ENCODE measurements around the gene PTH2R. TPM values are rescaled to one million over a fixed set of nuclear protein-coding genes. Genes with fewer than 3 reads are reported as not detected.

PTH2R gene
- total RNA-seq, 1 experiment from 2014 or later = not detected

GRCh38 chr2:208493186-208493585, 86.6 kb downstream of the PTH2R start:
- H3F3A ChIP-seq (ENCODE audit: insufficient read depth, low read depth) = no peaks in the 10 kb centered on the region
- BruUV-seq (replicated peaks) = no TSS peak
- CTCF ChIA-PET = no interaction called here

GRCh38 chr2:208496129-208496528, 89.5 kb downstream of the PTH2R start:
- BruUV-seq (replicated peaks) = no TSS peak
- no peaks in the 10 kb centered on the region for H3K27me3 ChIP-seq (ENCODE audit: insufficient read depth, low read depth)
- intact Hi-C loops (cut with micrococcal nuclease; ENCODE audit: unreplicated experiment) = no loop called here

More at GRCh38 chr2:208493186-208493585, 86.6 kb downstream of the PTH2R start:
- H3K4me2 ChIP-seq = no peak overlapping the region
- no peaks in the 10 kb centered on the region for H3K79me2 ChIP-seq (ENCODE audit: low read depth)
- H3K4me1 ChIP-seq (replicated peaks; ENCODE audit: insufficient read depth) = no peaks in the 10 kb centered on the region
- H3K4me3 ChIP-seq = no peak overlapping the region
- no peaks in the 10 kb centered on the region for H3K36me3 ChIP-seq (ENCODE audit: low read depth)
- no peak overlapping the region for H2AFZ ChIP-seq
- no peak for DNase-seq
- no peaks in the 10 kb centered on the region for H3K27me3 ChIP-seq (ENCODE audit: insufficient read depth, low read depth)
- TF ChIP-seq CTCF (conservative IDR thresholded peaks at IDR 0.05) (no peak), EZH2 (IDR thresholded peaks at IDR 0.05; ENCODE audit: low read depth) (no peak)
- H3K27ac ChIP-seq = no peak overlapping the region
- POLR2A ChIA-PET (ENCODE audit: unreplicated experiment) = no interaction called here
- no peaks in the 10 kb centered on the region for H4K20me1 ChIP-seq (ENCODE audit: insufficient read depth)
- no peaks in the 10 kb centered on the region for H3K9me2 ChIP-seq (ENCODE audit: insufficient read depth)
- intact Hi-C loops (cut with micrococcal nuclease; ENCODE audit: unreplicated experiment) = no loop called here
- H3K9me3 ChIP-seq (ENCODE audit: insufficient read depth, low read depth) = no peaks in the 10 kb centered on the region

GRCh38 chr2:208501206-208501605, 94.6 kb downstream of the PTH2R start:
- CTCF ChIA-PET = no interaction called here
- intact Hi-C loops (cut with micrococcal nuclease; ENCODE audit: unreplicated experiment) = no loop called here
- POLR2A ChIA-PET (ENCODE audit: unreplicated experiment) = interaction anchor here (0.8 kb wide), 1 partner anchor 1667 kb away, joined by 5 read pairs; no protein-coding TSS in a partner anchor
- no peaks in the 10 kb centered on the region for H3K4me1 ChIP-seq (replicated peaks; ENCODE audit: insufficient read depth)
- H3K4me2 ChIP-seq = no peak overlapping the region
- H3K27me3 ChIP-seq (ENCODE audit: insufficient read depth, low read depth) = no peaks in the 10 kb centered on the region
- H3K36me3 ChIP-seq (ENCODE audit: low read depth) = no peaks in the 10 kb centered on the region
- H3K9me2 ChIP-seq (ENCODE audit: insufficient read depth) = no peaks in the 10 kb centered on the region
- H4K20me1 ChIP-seq (ENCODE audit: insufficient read depth) = no peaks in the 10 kb centered on the region
- no peak for TF ChIP-seq EZH2 (IDR thresholded peaks at IDR 0.05; ENCODE audit: low read depth)
- TF ChIP-seq CTCF (conservative IDR thresholded peaks at IDR 0.05) = no peak
- H3K79me2 ChIP-seq (ENCODE audit: low read depth) = no peaks in the 10 kb centered on the region
- no peak overlapping the region for H3K4me3 ChIP-seq
- H2AFZ ChIP-seq = no peak overlapping the region
- H3F3A ChIP-seq (ENCODE audit: insufficient read depth, low read depth) = no peaks in the 10 kb centered on the region
- no TSS peak for BruUV-seq (replicated peaks)
- DNase-seq = no peak
- no peaks in the 10 kb centered on the region for H3K9me3 ChIP-seq (ENCODE audit: insufficient read depth, low read depth)
- H3K27ac ChIP-seq = no peak overlapping the region

More at GRCh38 chr2:208496129-208496528, 89.5 kb downstream of the PTH2R start:
- no peaks in the 10 kb centered on the region for H3K4me1 ChIP-seq (replicated peaks; ENCODE audit: insufficient read depth)
- no peak for TF ChIP-seq CTCF (conservative IDR thresholded peaks at IDR 0.05)
- no peak overlapping the region for H3K4me2 ChIP-seq
- no peak overlapping the region for H3K27ac ChIP-seq
- no peaks in the 10 kb centered on the region for H3K79me2 ChIP-seq (ENCODE audit: low read depth)
- POLR2A ChIA-PET (ENCODE audit: unreplicated experiment) = no interaction called here
- CTCF ChIA-PET = no interaction called here
- no peaks in the 10 kb centered on the region for H3K9me2 ChIP-seq (ENCODE audit: insufficient read depth)
- no peaks in the 10 kb centered on the region for H4K20me1 ChIP-seq (ENCODE audit: insufficient read depth)
- H3F3A ChIP-seq (ENCODE audit: insufficient read depth, low read depth) = no peaks in the 10 kb centered on the region
- DNase-seq = no peak
- no peak overlapping the region for H2AFZ ChIP-seq
- H3K36me3 ChIP-seq (ENCODE audit: low read depth) = no peaks in the 10 kb centered on the region
- H3K4me3 ChIP-seq = no peak overlapping the region
- H3K9me3 ChIP-seq (ENCODE audit: insufficient read depth, low read depth) = no peaks in the 10 kb centered on the region

Measured in PC-9 (cell line).